Activated CD4-positive, alpha-beta memory T cell treated with anti-CD3 and anti-CD28 coated beads, Interleukin-2, amount 10 ng/mL, durations not matched to agents 7 days and 5 days (primary cell): ENCODE results near the gene NTRK2. TPM values are rescaled to one million over a fixed set of nuclear protein-coding genes. Genes with fewer than 3 reads are reported as not detected.

Experiments
- CTCF ChIA-PET: fragments of 350-600 bp; sonication (Branson Sonifier 250); formaldehyde crosslinking; loops from one replicate; lab custom pipeline; 2021; ENCODE audit warnings: antibody characterized with exemption, inconsistent platforms; lab: Charles Lee
- POLR2A ChIA-PET: fragments of 350-600 bp; sonication (Branson Sonifier 250); formaldehyde crosslinking; loops from one replicate; lab custom pipeline; 2021; ENCODE audit warnings: antibody characterized with exemption; lab: Charles Lee
- DNase-seq: peaks from one replicate; pipeline ENCODE4 v3.0.0-alpha.2; 2020
- H3K27ac Mint-ChIP-seq: one replicate; pipeline ENCODE4 v1.8.0; 2021; ENCODE audit warnings: mild to moderate bottlenecking, mixed read lengths
- H3K27me3 Mint-ChIP-seq: one replicate; pipeline ENCODE4 v1.8.0; 2021; ENCODE audit warnings: mixed read lengths
- H3K36me3 Mint-ChIP-seq: one replicate; pipeline ENCODE4 v1.8.0; 2021; ENCODE audit warnings: low read depth, mixed read lengths
- H3K4me1 Mint-ChIP-seq: one replicate; pipeline ENCODE4 v1.8.0; 2021; ENCODE audit warnings: mixed read lengths
- H3K4me3 Mint-ChIP-seq: one replicate; pipeline ENCODE4 v1.8.0; 2021; ENCODE audit warnings: mild to moderate bottlenecking, mixed read lengths
- H3K9me3 Mint-ChIP-seq: one replicate; pipeline ENCODE4 v1.8.0; 2021; ENCODE audit warnings: mixed read lengths
- total RNA-seq, 2 experiments: library from RNA; stranded (reverse); gene quantifications; one replicate each; pipeline ENCODE4 v1.2.3, GENCODE V29; 2021

The NTRK2 gene
- total RNA-seq: 1 to 10 TPM; 2.2 to 2.3 TPM

- Mint-ChIP-seq H3K27me3 (peaks cover 63% of the 10 kb centered on the region), H3K4me3 (peak within 1 kb of the TSS; percentile 72), H3K27ac (peak within 1 kb of the TSS; percentile 18), H3K4me1 (peaks cover 20% of the 10 kb centered on the region), H3K9me3 (no peaks in the 10 kb centered on the region), H3K36me3 (no peaks in the 10 kb centered on the region)
- DNase-seq: peak; percentile 27
- POLR2A ChIA-PET: no interaction called here
- CTCF ChIA-PET: interaction anchor here (0.7 to 2.5 kb wide), 5 partner anchors 16 to 941 kb away, joined by 3 to 18 read pairs (median 3); no protein-coding TSS in a partner anchor
Measured at GRCh38 chr9:84669288-84670137, at the start of gene NTRK2. Gene NTRK2, plus strand, starts transcription at chr9:84669729. Its CDS starts 1,020 bp downstream, at chr9:84670749.

- Mint-ChIP-seq H3K4me1 (no peaks in the 10 kb centered on the region), H3K9me3 (no peaks in the 10 kb centered on the region), H3K27me3 (no peaks in the 10 kb centered on the region), H3K36me3 (no peaks in the 10 kb centered on the region), H3K27ac (no peak overlapping the region), H3K4me3 (no peak overlapping the region)
- ChIA-PET CTCF (no interaction called here), POLR2A (no interaction called here)
- DNase-seq: no peak
Measured at GRCh38 chr9:84620338-84620737, 49.2 kb upstream of the NTRK2 start.

- ChIA-PET POLR2A (no interaction called here), CTCF (no interaction called here)
- H3K36me3 Mint-ChIP-seq: no peaks in the 10 kb centered on the region
- H3K4me3 Mint-ChIP-seq: no peak overlapping the region
- H3K9me3 Mint-ChIP-seq: no peaks in the 10 kb centered on the region
- no peaks in the 10 kb centered on the region for H3K27me3 Mint-ChIP-seq
- no peak overlapping the region for H3K27ac Mint-ChIP-seq
- no peaks in the 10 kb centered on the region for H3K4me1 Mint-ChIP-seq
- DNase-seq: no peak
Measured at GRCh38 chr9:84621811-84622210, 47.7 kb upstream of the NTRK2 start.

- Mint-ChIP-seq H3K27me3 (no peaks in the 10 kb centered on the region), H3K4me3 (no peak overlapping the region), H3K4me1 (no peaks in the 10 kb centered on the region), H3K27ac (no peak overlapping the region), H3K36me3 (no peaks in the 10 kb centered on the region), H3K9me3 (no peaks in the 10 kb centered on the region)
- ChIA-PET POLR2A (no interaction called here), CTCF (no interaction called here)
- DNase-seq: no peak
Measured at GRCh38 chr9:84622981-84623380, 46.5 kb upstream of the NTRK2 start.

- H3K27ac Mint-ChIP-seq: no peak overlapping the region
- H3K36me3 Mint-ChIP-seq: no peaks in the 10 kb centered on the region
- ChIA-PET CTCF (no interaction called here), POLR2A (no interaction called here)
- no peak overlapping the region for H3K4me3 Mint-ChIP-seq
- no peaks in the 10 kb centered on the region for H3K9me3 Mint-ChIP-seq
- no peaks in the 10 kb centered on the region for H3K4me1 Mint-ChIP-seq
- H3K27me3 Mint-ChIP-seq: peaks cover 10% of the 10 kb centered on the region
- DNase-seq: no peak
Measured at GRCh38 chr9:84636436-84636835, 33.1 kb upstream of the NTRK2 start.

- ChIA-PET POLR2A (no interaction called here), CTCF (no interaction called here)
- no peaks in the 10 kb centered on the region for H3K4me1 Mint-ChIP-seq
- H3K36me3 Mint-ChIP-seq: no peaks in the 10 kb centered on the region
- H3K27ac Mint-ChIP-seq: no peak overlapping the region
- peaks cover 3% of the 10 kb centered on the region for H3K27me3 Mint-ChIP-seq
- DNase-seq: no peak
- H3K9me3 Mint-ChIP-seq: no peaks in the 10 kb centered on the region
- no peak overlapping the region for H3K4me3 Mint-ChIP-seq
Measured at GRCh38 chr9:84642553-84643141, 26.9 kb upstream of the NTRK2 start.

GRCh38 chr9:84647699-84648098, 21.8 kb upstream of the NTRK2 start:
- no peaks in the 10 kb centered on the region for H3K9me3 Mint-ChIP-seq
- H3K4me3 Mint-ChIP-seq: no peak overlapping the region
- DNase-seq: no peak
- no peaks in the 10 kb centered on the region for H3K4me1 Mint-ChIP-seq
- H3K27ac Mint-ChIP-seq: no peak overlapping the region
- ChIA-PET CTCF (interaction anchor here (0.6 kb wide), 1 partner anchor 179 kb away, joined by 3 read pairs; no protein-coding TSS in a partner anchor), POLR2A (no interaction called here)
- H3K27me3 Mint-ChIP-seq: peaks cover 4% of the 10 kb centered on the region
- H3K36me3 Mint-ChIP-seq: no peaks in the 10 kb centered on the region

- POLR2A ChIA-PET: no interaction called here
Measured at GRCh38 chr9:84652496-84653120, 16.9 kb upstream of the NTRK2 start.

GRCh38 chr9:84655447-84655846, 14.1 kb upstream of the NTRK2 start:
- POLR2A ChIA-PET: no interaction called here

More at GRCh38 chr9:84652496-84653120, 16.9 kb upstream of the NTRK2 start:
- Mint-ChIP-seq H3K9me3 (no peaks in the 10 kb centered on the region), H3K36me3 (no peaks in the 10 kb centered on the region), H3K4me1 (no peaks in the 10 kb centered on the region), H3K4me3 (no peak overlapping the region), H3K27ac (no peak overlapping the region), H3K27me3 (peaks cover 10% of the 10 kb centered on the region)
- DNase-seq: no peak
- CTCF ChIA-PET: no interaction called here

GRCh38 chr9:84659313-84659712, 10.2 kb upstream of the NTRK2 start:
- H3K27me3 Mint-ChIP-seq: peaks cover 16% of the 10 kb centered on the region
- POLR2A ChIA-PET: no interaction called here
- H3K27ac Mint-ChIP-seq: no peak overlapping the region
- no peaks in the 10 kb centered on the region for H3K4me1 Mint-ChIP-seq
- DNase-seq: no peak
- H3K4me3 Mint-ChIP-seq: no peak overlapping the region
- CTCF ChIA-PET: no interaction called here
- H3K9me3 Mint-ChIP-seq: no peaks in the 10 kb centered on the region
- no peaks in the 10 kb centered on the region for H3K36me3 Mint-ChIP-seq

More at GRCh38 chr9:84655447-84655846, 14.1 kb upstream of the NTRK2 start:
- Mint-ChIP-seq H3K36me3 (no peaks in the 10 kb centered on the region), H3K4me1 (no peaks in the 10 kb centered on the region), H3K9me3 (no peaks in the 10 kb centered on the region), H3K27me3 (peaks cover 11% of the 10 kb centered on the region), H3K4me3 (no peak overlapping the region), H3K27ac (no peak overlapping the region)
- no peak for DNase-seq
- CTCF ChIA-PET: no interaction called here

GRCh38 chr9:84659773-84660172, 9.8 kb upstream of the NTRK2 start:
- Mint-ChIP-seq H3K27me3 (peaks cover 16% of the 10 kb centered on the region), H3K4me3 (no peak overlapping the region), H3K36me3 (no peaks in the 10 kb centered on the region), H3K4me1 (no peaks in the 10 kb centered on the region), H3K27ac (no peak overlapping the region), H3K9me3 (no peaks in the 10 kb centered on the region)
- POLR2A ChIA-PET: no interaction called here
- DNase-seq: no peak
- CTCF ChIA-PET: no interaction called here

GRCh38 chr9:84667571-84668195, 1.8 kb upstream of the NTRK2 start:
- peaks cover 66% of the 10 kb centered on the region for H3K27me3 Mint-ChIP-seq
- ChIA-PET CTCF (interaction anchor here (2.3 kb wide), 1 partner anchor 114 kb away, joined by 18 read pairs; no protein-coding TSS in a partner anchor), POLR2A (no interaction called here)
- peaks cover 20% of the 10 kb centered on the region for H3K4me1 Mint-ChIP-seq
- peak overlapping the region; percentile 72 for H3K4me3 Mint-ChIP-seq
- H3K36me3 Mint-ChIP-seq: no peaks in the 10 kb centered on the region
- H3K9me3 Mint-ChIP-seq: no peaks in the 10 kb centered on the region
- DNase-seq: peak; percentile 18
- H3K27ac Mint-ChIP-seq: no peak overlapping the region
